ENCODE results near the gene TELO2. TPM values are rescaled to one million over a fixed set of nuclear protein-coding genes. Genes with fewer than 3 reads are reported as not detected.

Gene TELO2
- total and polyA plus RNA-seq, 2 donors (not counting 1 experiment from before 2014, with no cell fraction given) = 6.3 to 10.9 TPM

DNA sequence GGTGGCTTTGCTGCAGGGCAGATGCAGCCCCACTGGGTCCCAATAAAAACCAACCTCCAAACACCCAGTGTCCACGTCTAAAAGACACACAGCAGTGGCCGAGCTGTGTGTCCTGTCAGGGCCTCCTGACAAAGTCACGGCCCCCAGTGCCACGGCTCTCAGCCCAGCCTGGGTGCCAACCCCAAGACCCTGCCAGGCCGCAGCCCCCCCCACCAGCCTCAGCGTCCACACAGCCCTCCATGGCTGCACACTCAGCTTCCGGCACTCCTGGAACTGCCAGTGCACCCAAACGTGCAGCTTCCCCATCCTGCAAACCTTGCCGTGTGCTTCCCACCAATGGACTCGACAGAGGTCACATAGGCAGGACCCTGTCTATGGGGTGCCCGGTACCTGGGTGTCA lies 45.2 kb upstream of the TELO2 start:
- Histone ChIP-seq H3K4me1 (ENCODE audit: control insufficient read depth, extremely low read depth, insufficient read depth, low read length) (no peaks in the 10 kb centered on the region), H3K9ac (ENCODE audit: insufficient read depth, low read length) (no peak overlapping the region), H3K4me3 (replicated peaks in 1 of 4; ENCODE audit: control extremely low read depth in 1 of 4, insufficient read depth in 1 of 4, low read depth in 3 of 4, low read length in 4 of 4) (no peak overlapping the region), H3K4me2 (ENCODE audit: extremely low read depth, insufficient read depth, low read length) (no peak overlapping the region), H3K9me3 (ENCODE audit: control insufficient read depth, insufficient read depth, low read depth, low read length) (no peaks in the 10 kb centered on the region), H3K36me3 (ENCODE audit: control insufficient read depth, insufficient read depth, low read length) (peaks cover 18% of the 10 kb centered on the region), H4K20me1 (ENCODE audit: control insufficient read depth, extremely low read depth, insufficient read depth, low read length) (no peaks in the 10 kb centered on the region), H3K27ac (ENCODE audit: insufficient read depth, low read length) (no peak overlapping the region), H3K27me3 (ENCODE audit: control insufficient read depth, insufficient read depth, low read length) (no peaks in the 10 kb centered on the region), H3K79me2 (ENCODE audit: control insufficient read depth, insufficient read depth, low read length) (no peaks in the 10 kb centered on the region), H2AFZ (ENCODE audit: low read length) (no peak overlapping the region)
- TF ChIP-seq CTCF (conservative IDR thresholded peaks at IDR 0.05 in 1 of 2, IDR thresholded peaks at IDR 0.05 in 1 of 2; ENCODE audit: low read depth in 1 of 2, low read length in 2 of 2) = no peak
- no peak for TF ChIP-seq EZH2 (IDR thresholded peaks at IDR 0.05; ENCODE audit: low read length, missing control alignments)
- DNase-seq (ENCODE audit: low read depth in 2 of 2) = no peak

DNA sequence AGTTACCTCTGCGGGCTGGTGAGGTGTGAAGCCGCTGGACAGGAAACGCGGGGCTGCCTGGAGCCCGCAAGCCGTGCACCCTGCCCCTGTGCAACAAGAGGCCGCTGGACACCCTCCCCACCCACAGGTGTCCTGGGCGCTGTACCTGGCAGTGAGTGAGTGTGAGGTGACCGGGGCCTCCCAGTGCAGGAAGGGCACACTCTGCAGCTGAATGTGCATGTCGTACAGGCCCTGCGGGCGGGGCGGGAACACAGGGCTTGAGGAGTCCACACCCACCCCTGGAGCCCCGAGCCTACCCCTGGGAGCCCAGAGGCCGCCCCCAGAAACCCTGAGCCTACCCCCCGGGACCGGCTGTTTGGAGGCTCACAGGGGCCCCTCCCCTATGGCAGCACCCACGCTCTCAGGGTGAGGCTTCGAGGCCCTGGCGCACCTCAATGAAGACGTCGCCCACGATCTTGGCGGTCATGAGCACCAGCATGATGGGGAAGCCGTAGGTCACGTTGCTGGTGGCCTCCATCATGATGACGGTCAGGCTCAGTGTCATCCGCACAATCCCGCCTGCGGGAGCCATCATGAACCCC lies 44.5 kb upstream of the TELO2 start:
- Histone ChIP-seq H3K4me3 (replicated peaks in 1 of 4; ENCODE audit: control extremely low read depth in 1 of 4, insufficient read depth in 1 of 4, low read depth in 3 of 4, low read length in 4 of 4) (no peak overlapping the region), H2AFZ (ENCODE audit: low read length) (no peak overlapping the region), H3K36me3 (ENCODE audit: control insufficient read depth, insufficient read depth, low read length) (peaks cover 18% of the 10 kb centered on the region), H3K79me2 (ENCODE audit: control insufficient read depth, insufficient read depth, low read length) (no peaks in the 10 kb centered on the region), H3K9me3 (ENCODE audit: control insufficient read depth, insufficient read depth, low read depth, low read length) (no peaks in the 10 kb centered on the region), H3K4me1 (ENCODE audit: control insufficient read depth, extremely low read depth, insufficient read depth, low read length) (no peaks in the 10 kb centered on the region), H3K9ac (ENCODE audit: insufficient read depth, low read length) (no peak overlapping the region), H3K4me2 (ENCODE audit: extremely low read depth, insufficient read depth, low read length) (no peak overlapping the region), H3K27ac (ENCODE audit: insufficient read depth, low read length) (no peak overlapping the region), H4K20me1 (ENCODE audit: control insufficient read depth, extremely low read depth, insufficient read depth, low read length) (no peaks in the 10 kb centered on the region), H3K27me3 (ENCODE audit: control insufficient read depth, insufficient read depth, low read length) (no peaks in the 10 kb centered on the region)
- no peak for TF ChIP-seq CTCF (conservative IDR thresholded peaks at IDR 0.05 in 1 of 2, IDR thresholded peaks at IDR 0.05 in 1 of 2; ENCODE audit: low read depth in 1 of 2, low read length in 2 of 2)
- DNase-seq (ENCODE audit: low read depth in 2 of 2) = no peak

- DNase-seq (ENCODE audit: low read depth in 2 of 2) = no peak
- H3K9ac ChIP-seq (ENCODE audit: insufficient read depth, low read length) = no peak overlapping the region
- TF ChIP-seq EZH2 (IDR thresholded peaks at IDR 0.05; ENCODE audit: low read length, missing control alignments) (no peak), CTCF (conservative IDR thresholded peaks at IDR 0.05 in 1 of 2, IDR thresholded peaks at IDR 0.05 in 1 of 2; ENCODE audit: low read depth in 1 of 2, low read length in 2 of 2) (no peak)
- no peak overlapping the region for H2AFZ ChIP-seq (ENCODE audit: low read length)
- H3K27me3 ChIP-seq (ENCODE audit: control insufficient read depth, insufficient read depth, low read length) = no peaks in the 10 kb centered on the region
- no peaks in the 10 kb centered on the region for H3K9me3 ChIP-seq (ENCODE audit: control insufficient read depth, insufficient read depth, low read depth, low read length)
- H3K79me2 ChIP-seq (ENCODE audit: control insufficient read depth, insufficient read depth, low read length) = no peaks in the 10 kb centered on the region
- H4K20me1 ChIP-seq (ENCODE audit: control insufficient read depth, extremely low read depth, insufficient read depth, low read length) = no peaks in the 10 kb centered on the region
- H3K4me1 ChIP-seq (ENCODE audit: control insufficient read depth, extremely low read depth, insufficient read depth, low read length) = no peaks in the 10 kb centered on the region
- H3K36me3 ChIP-seq (ENCODE audit: control insufficient read depth, insufficient read depth, low read length) = peaks cover 18% of the 10 kb centered on the region
- H3K4me3 ChIP-seq (replicated peaks in 1 of 4; ENCODE audit: control extremely low read depth in 1 of 4, insufficient read depth in 1 of 4, low read depth in 3 of 4, low read length in 4 of 4) = no peak overlapping the region
- H3K27ac ChIP-seq (ENCODE audit: insufficient read depth, low read length) = no peak overlapping the region
- no peak overlapping the region for H3K4me2 ChIP-seq (ENCODE audit: extremely low read depth, insufficient read depth, low read length)
Observed at GRCh38 chr16:1449201-1449788, 43.9 kb upstream of the TELO2 start.
